Activated CD4-positive, CD25-positive, alpha-beta regulatory T cell treated with anti-CD3 and anti-CD28 coated beads, Interleukin-2, amount 50 U/mL, for 16 hours (primary cell): ENCODE data around the gene INO80E.
"Not testable (repeated sequence)": the region's sequence is repeated elsewhere in the genome, so short reads cannot be mapped to it uniquely, and the experiment has no call there.

ENCODE experiments used
- DNase-seq: peaks from one replicate; pipeline ENCODE4 v3.0.0-alpha.2; 2020; ENCODE audit warnings: low read depth, low spot score

INO80E gene

GRCh38 chr16:29995911-29996765, at the start of gene INO80E:
TSS of gene INO80E (plus strand) at chr16:29996241. CDS start at chr16:29996311, 70 bp downstream.
- peak; percentile 100 for DNase-seq

DNA sequence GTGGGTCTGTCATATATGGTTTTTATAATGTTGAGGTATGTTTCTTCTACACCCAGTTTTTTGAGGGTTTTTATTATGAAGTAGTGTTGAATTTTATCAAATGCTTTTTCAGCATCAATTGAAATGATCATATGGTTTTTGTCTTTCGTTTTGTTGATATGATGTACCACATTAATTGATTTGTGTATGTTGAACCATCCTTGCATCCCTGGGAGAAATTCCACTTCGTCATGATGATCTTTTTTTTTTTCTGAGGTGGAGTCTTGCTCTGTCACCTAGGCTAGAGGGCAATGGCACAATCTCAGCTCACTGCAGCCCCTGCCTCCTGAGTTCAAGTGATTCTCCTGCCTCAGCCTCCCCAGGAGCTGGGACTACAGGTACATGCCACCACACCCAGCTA, 48.1 kb upstream of the INO80E start:
- DNase-seq, result no peak

GRCh38 chr16:29950806-29951461, 45.1 kb upstream of the INO80E start:
- DNase-seq, result no peak

DNA sequence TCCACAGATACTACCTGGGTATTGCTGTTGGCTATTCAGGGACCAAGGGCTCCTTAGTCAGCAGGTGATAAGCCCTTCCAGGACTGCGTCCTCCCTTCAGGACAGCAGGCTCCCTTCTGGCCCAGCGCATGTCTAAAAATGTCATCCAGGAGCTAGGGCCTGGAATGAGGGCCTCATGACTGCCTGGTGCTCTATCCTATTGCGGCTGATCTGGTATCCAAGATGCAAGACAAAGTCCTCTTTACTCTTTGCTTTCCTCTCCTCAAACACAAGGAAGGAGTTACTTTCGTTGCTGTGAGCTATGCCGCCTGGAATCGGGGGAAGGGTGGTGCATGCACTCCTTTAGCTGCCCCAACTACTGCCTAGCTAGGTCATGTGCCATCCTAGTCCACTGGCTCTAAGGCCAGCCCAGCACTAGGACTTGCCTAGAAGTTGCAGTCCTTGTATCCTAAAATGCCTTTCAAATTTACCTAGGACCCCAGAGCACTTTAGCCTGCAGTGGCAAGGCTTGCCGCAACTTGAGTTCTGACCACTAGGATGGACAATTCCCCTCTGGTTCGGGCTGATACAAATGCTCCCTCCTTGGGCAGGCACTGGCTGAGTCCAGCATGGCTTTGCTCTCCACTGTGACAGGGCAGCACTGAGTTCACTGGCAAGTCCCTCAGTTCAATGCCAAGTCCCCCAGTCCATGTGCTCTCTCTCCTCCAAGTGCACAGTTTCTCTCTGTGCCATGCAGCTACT, 44.2 kb upstream of the INO80E start:
- DNase-seq, result no peak

DNA sequence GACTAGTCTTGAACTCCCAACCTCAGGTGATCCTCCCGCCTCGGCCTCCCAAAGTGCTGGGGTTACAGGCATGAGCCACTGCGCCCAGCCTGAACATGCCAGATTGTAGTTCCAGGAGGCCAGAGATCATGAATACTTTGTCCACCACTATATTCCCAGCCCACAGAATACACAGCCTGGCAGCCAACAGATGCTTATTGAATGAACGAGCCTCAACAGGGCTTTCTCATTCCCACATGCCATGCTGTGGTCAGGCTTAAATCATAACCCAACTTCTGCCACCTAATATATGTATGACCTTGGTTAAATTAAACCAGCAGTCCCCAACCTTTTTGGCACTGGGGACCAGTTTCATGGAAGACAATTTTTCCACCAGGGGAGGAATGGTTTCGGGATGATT, 37.3 kb upstream of the INO80E start:
- DNase-seq, result no peak

GRCh38 chr16:29959293-29959692, 36.7 kb upstream of the INO80E start:
- no peak for DNase-seq

GRCh38 chr16:29959821-29960220, 36.2 kb upstream of the INO80E start:
- DNase-seq, result not testable (repeated sequence)

- DNase-seq, result no peak
Measured at GRCh38 chr16:29961127-29961478, 34.9 kb upstream of the INO80E start.

DNA sequence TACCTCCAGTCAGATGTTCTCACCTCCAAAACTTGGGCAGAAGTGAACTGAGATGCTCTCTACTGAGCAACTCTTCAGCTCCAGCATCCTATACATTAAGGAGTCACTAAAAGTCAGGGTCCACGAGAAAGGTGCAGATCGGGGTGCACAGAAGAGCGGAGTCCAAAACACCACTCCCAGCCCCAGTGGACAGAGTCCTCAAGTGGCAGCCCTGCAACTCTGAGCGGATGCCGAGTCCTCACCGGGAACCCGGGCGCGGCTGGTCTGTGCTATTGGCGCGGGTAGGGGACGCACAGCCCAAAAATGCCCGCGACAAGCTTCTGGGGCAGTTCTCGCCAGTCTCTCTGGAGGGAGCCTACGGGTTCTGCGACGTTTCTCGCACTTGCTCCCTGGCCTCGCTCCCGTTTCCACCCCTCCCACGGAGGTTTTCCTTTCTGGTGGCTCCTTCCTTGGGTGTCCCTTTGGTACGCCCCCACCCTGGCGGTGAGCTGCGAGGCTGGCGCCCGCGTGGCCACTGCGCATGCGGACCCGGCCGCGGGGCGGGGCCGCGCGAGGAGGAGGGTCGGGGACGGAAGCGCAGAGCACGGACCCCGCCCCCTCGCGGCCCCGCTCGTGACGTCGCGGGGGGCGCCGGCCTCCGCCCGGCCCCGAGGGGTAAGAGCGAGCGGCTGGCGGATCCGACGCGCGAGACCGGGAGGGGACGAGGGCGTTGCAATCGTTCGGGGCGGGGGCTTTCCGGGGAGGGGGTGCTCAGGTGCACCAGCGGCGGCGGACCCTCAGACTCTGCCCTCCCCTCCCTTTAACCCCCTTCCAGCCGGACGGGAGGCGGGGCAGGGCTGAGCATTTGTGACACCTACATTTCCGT, 34.3 kb upstream of the INO80E start, which contains the start of gene TMEM219:
TMEM219 (plus strand) TSS at position 601 of the 865 bp plus-strand sequence. CDS start 1,065 bp downstream, outside the sequence.
- DNase-seq, result peak; percentile 88

DNA sequence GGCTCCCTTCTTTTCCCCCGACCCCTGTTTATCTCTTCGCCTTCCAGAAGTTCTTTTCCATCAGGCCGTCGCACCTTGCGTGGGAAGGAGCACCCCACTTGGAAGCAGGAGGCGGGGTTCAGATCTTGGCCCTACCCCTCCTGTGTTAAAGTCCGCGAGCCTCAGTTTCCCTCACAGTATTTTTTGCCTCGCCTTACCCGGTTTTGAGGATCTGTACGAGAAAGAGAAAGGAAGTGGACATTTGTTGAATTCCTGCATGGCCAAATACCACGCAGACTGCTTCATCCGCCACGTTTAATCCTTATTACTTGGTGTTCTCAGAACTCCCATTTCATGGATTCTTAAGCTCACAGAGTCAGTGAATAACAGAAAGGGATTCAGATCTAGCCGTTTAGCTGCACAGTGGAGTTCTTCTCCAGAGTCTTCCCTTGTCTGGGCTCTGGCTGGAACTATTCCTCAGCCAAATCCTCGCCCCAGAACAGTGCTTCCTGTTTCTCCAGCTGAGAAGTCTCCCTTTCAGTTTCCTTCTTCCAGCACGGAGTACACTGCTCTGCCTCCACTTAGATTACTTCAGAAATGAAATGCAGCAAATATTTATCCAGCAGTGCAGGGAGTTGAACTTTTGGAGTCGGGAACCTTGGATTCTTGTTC, 33.6 kb upstream of the INO80E start:
- DNase-seq, result no peak

- no peak for DNase-seq
Measured at GRCh38 chr16:29963021-29963743, 32.9 kb upstream of the INO80E start.

- DNase-seq, result no peak
Measured at GRCh38 chr16:29968205-29968604, 27.8 kb upstream of the INO80E start.

GRCh38 chr16:29971304-29971703, 24.7 kb upstream of the INO80E start:
- no peak for DNase-seq

DNA sequence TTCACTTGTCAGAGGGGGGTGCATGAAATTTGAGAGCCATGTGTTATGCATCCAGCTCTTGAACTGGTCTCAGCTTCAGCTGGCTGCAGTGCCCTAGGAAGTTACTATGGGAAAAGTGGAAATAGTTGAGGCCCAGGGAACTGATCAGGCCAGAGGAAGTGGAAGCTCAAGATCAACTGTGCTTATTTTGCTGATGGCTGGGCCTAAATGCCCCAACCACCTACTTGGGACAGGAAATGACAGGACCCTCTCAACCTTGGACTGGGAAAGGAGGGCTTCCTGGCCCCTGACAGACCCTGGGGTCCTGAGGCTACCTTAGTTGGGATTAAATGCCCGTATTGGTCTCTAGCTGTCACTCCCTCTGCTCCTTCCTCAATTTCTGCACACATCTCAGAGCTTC, 23.5 kb upstream of the INO80E start:
- no peak for DNase-seq

GRCh38 chr16:29972992-29973383, 23.1 kb upstream of the INO80E start:
- DNase-seq, result no peak

GRCh38 chr16:29973384-29974246, 22.4 kb upstream of the INO80E start, which contains the start of gene TAOK2:
TSS of gene TAOK2 (plus strand) at chr16:29973868. CDS start at chr16:29977773, 3,905 bp downstream.
- peak; percentile 84 for DNase-seq

DNA sequence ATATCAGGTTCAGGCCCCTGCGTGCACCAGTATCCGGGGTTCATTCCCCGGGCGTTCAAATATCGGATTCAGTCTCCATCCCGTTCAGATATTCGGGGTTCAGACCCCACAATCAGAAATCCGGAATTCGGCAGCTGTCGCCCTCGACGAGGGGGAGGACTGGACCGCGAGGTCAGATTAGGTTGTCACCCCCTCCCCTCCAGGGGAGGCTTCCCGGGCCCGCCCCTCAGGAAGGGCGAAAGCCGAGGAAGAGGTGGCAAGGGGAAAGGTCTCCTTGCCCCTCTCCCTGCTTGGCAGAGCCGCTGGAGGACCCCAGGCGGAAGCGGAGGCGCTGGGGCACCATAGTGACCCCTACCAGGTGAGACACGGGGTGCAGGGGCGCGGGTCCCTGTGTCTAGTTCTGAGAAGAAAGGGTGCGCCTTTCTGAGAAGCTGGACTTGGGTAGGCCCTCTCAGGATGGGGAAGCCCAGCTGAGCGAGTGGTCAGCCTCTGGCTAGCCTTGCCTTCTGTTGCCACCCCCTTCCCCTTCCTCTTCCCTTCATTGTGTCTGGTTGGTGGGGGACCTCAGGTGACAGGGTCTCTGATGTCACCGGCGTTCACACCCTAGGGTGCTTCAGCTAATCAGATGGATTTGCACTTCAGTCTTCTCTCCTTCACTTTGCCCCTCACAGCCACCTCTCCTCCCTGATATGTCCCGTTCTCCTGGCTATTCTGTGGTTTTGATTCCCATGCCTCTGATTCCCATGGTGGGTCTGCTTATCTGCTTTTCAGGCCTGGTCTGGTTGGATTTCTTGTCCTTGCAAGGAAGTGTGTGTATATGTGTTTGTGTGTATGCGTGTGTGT, 21.5 kb upstream of the INO80E start:
- no peak for DNase-seq

DNA sequence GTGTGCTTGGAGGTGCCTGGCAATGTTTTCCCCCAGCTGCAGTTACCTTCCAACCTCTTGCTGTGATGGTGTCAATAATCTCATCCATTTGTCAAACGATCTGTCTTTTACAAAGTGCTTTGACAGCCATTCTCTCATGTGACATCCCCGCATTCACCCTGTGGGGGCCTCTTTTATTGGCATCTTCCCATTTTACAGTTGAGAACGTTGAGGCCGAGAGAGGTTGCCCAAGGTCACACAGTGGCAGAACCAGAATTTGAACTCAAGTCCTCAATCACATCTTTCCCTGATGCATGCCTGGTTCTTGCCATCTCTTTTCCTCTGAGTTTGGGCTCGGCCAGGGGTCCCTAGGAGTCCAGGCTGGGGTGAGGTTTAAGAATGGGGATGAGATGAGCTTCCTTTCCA, 20.9 kb upstream of the INO80E start:
- DNase-seq, result no peak
